GM10266 (cell line): ENCODE measurements around the gene PITPNC1.
"Not testable (repeated sequence)": the region's sequence is repeated elsewhere in the genome, so short reads cannot be mapped to it uniquely, and the experiment has no call there.

Experiments
- DNase-seq: peaks from one replicate; pipeline ENCODE4 v3.0.0; 2012; ENCODE audit errors: extremely low spot score
- CTCF ChIP-seq: IDR thresholded peaks from 2 replicates; pipeline ENCODE4 v1.5.1; 2012; ENCODE audit warnings: mild to moderate bottlenecking, low read depth; ENCODE audit not compliant: control insufficient read depth, insufficient read depth; ENCODE audit errors: missing control alignments

The PITPNC1 gene

GRCh38 chr17:67393809-67394397 is 16.8 kb downstream of the PITPNC1 start:
- no peak for DNase-seq
- TF ChIP-seq CTCF: no peak

- DNase-seq: no peak
Observed at GRCh38 chr17:67399676-67400075, 22.6 kb downstream of the PITPNC1 start.

GRCh38 chr17:67400193-67400592 is 23.1 kb downstream of the PITPNC1 start:
- no peak for DNase-seq
- no peak for TF ChIP-seq CTCF

More at GRCh38 chr17:67399676-67400075, 22.6 kb downstream of the PITPNC1 start:
- TF ChIP-seq CTCF: no peak

GRCh38 chr17:67401106-67401505 is 24.0 kb downstream of the PITPNC1 start:
- no peak for TF ChIP-seq CTCF
- no peak for DNase-seq

- no peak for TF ChIP-seq CTCF
- DNase-seq: no peak
Observed at GRCh38 chr17:67401598-67402504, 24.8 kb downstream of the PITPNC1 start.

- TF ChIP-seq CTCF: no peak
Observed at GRCh38 chr17:67403065-67403464, 26.0 kb downstream of the PITPNC1 start.

GRCh38 chr17:67403483-67403882 is 26.4 kb downstream of the PITPNC1 start:
- no peak for DNase-seq
- no peak for TF ChIP-seq CTCF

More at GRCh38 chr17:67403065-67403464, 26.0 kb downstream of the PITPNC1 start:
- no peak for DNase-seq

- DNase-seq: not testable (repeated sequence)
Observed at GRCh38 chr17:67408455-67408830, 31.4 kb downstream of the PITPNC1 start.
